Measurements from ENCODE around the gene KHDC4. TPM values are rescaled to one million over a fixed set of nuclear protein-coding genes. Genes with fewer than 3 reads are reported as not detected.

Gene KHDC4
- total and polyA plus RNA-seq, 2 experiments from 2014 or later: 47.1 to 57.7 TPM

- H3K4me1 ChIP-seq (ENCODE audit: insufficient read depth): no peaks in the 10 kb centered on the region
- no peaks in the 10 kb centered on the region for H3K9me3 Mint-ChIP-seq
- H3K36me3 Mint-ChIP-seq (ENCODE audit: low read depth): peaks cover 85% of the 10 kb centered on the region
- H3K9me2 ChIP-seq (ENCODE audit: insufficient read depth): no peaks in the 10 kb centered on the region
- H3K27ac ChIP-seq (ENCODE audit: low read depth): no peak overlapping the region
- DNase-seq (ENCODE audit: low spot score): no peak
- H3K27ac Mint-ChIP-seq: no peak overlapping the region
- H3K4me3 Mint-ChIP-seq: no peak overlapping the region
- no peak overlapping the region for H3K4me3 ChIP-seq
- no peak overlapping the region for H3K4me2 ChIP-seq
- no peak overlapping the region for H2AFZ ChIP-seq
- TF ChIP-seq STAT1 (IDR thresholded peaks at IDR 0.05; ENCODE audit: unreplicated experiment) (no peak), EZH2 (IDR thresholded peaks at IDR 0.05; ENCODE audit: low read depth, unreplicated experiment) (no peak), EZH2phosphoT487 (IDR thresholded peaks at IDR 0.05; ENCODE audit: unreplicated experiment) (no peak), ZNF114 (CRISPR knock-in tag; IDR thresholded peaks at IDR 0.05) (no peak), CREB1 (CRISPR knock-in tag; IDR thresholded peaks at IDR 0.05; ENCODE audit: low read depth) (no peak), CTCF (conservative IDR thresholded peaks at IDR 0.05; ENCODE audit: low read depth in 2 of 2) (no peak), JUNB (IDR thresholded peaks at IDR 0.05; ENCODE audit: unreplicated experiment) (no peak), ZNF331 (CRISPR knock-in tag; IDR thresholded peaks at IDR 0.05; ENCODE audit: low read depth) (no peak)
- TF ChIP-seq, protein P1, sequence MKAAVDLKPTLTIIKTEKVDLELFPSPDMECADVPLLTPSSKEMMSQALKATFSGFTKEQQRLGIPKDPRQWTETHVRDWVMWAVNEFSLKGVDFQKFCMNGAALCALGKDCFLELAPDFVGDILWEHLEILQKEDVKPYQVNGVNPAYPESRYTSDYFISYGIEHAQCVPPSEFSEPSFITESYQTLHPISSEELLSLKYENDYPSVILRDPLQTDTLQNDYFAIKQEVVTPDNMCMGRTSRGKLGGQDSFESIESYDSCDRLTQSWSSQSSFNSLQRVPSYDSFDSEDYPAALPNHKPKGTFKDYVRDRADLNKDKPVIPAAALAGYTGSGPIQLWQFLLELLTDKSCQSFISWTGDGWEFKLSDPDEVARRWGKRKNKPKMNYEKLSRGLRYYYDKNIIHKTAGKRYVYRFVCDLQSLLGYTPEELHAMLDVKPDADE (IDR thresholded peaks at IDR 0.05): no peak
- H3K27me3 Mint-ChIP-seq (ENCODE audit: insufficient read depth, low read depth, poor library complexity): peaks cover 4% of the 10 kb centered on the region
- no peaks in the 10 kb centered on the region for H3K27me3 ChIP-seq (ENCODE audit: insufficient read depth)
- peaks cover 10% of the 10 kb centered on the region; the same call in 1 of the 2 replicates for H3F3A ChIP-seq (replicated peaks; ENCODE audit: low read depth)
- no peaks in the 10 kb centered on the region for H3K4me1 Mint-ChIP-seq
- peaks cover 61% of the 10 kb centered on the region for H3K36me3 ChIP-seq (ENCODE audit: insufficient read depth)
- H4K20me1 ChIP-seq (replicated peaks; ENCODE audit: insufficient read depth): no peaks in the 10 kb centered on the region; the same call in none of the 2 replicates
- H3K79me2 ChIP-seq (replicated peaks; ENCODE audit: insufficient read depth): no peaks in the 10 kb centered on the region
- no peak for ATAC-seq
Observed at GRCh38 chr1:155954645-155955044, 20.4 kb upstream of the KHDC4 start.

DNA sequence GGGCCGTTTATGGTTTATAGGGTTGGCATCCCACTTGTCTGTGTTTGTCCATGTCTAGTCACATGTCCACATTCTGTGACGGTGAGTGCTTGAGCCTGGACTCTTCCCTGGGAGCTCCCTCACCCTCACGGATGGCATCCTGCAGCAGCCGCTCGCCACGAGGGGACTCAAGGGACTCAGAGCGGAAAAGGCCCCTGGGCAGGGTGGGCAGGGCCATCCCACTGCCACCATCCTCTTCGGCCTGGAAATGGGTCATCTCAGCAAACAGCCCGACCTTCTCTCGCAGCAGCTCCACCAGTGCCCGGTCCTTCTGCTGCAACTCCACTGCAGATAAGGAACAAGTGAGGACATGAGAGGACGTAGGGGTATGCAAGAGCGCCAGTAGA lies 18.3 kb upstream of the KHDC4 start:
- H3K36me3 ChIP-seq (ENCODE audit: insufficient read depth): peaks cover 58% of the 10 kb centered on the region

More for the DNA sequence above, 18.3 kb upstream of the KHDC4 start:
- Mint-ChIP-seq H3K27ac (no peak overlapping the region), H3K4me3 (no peak overlapping the region), H3K36me3 (ENCODE audit: low read depth) (peaks cover 84% of the 10 kb centered on the region), H3K4me1 (no peaks in the 10 kb centered on the region), H3K9me3 (no peaks in the 10 kb centered on the region), H3K27me3 (ENCODE audit: insufficient read depth, low read depth, poor library complexity) (peaks cover 4% of the 10 kb centered on the region)
- ATAC-seq (no peak), DNase-seq (ENCODE audit: low spot score) (no peak)
- peaks cover 5% of the 10 kb centered on the region; the same call in 1 of the 2 replicates for H3F3A ChIP-seq (replicated peaks; ENCODE audit: low read depth)
- peaks cover 3% of the 10 kb centered on the region for H4K20me1 ChIP-seq (replicated peaks; ENCODE audit: insufficient read depth)
- no peak for TF ChIP-seq STAT1 (IDR thresholded peaks at IDR 0.05; ENCODE audit: unreplicated experiment)
- H3K4me1 ChIP-seq (ENCODE audit: insufficient read depth): no peaks in the 10 kb centered on the region
- no peaks in the 10 kb centered on the region for H3K79me2 ChIP-seq (replicated peaks; ENCODE audit: insufficient read depth)
- H3K27ac ChIP-seq (ENCODE audit: low read depth): no peak overlapping the region
- H3K4me2 ChIP-seq: no peak overlapping the region
- H3K9me2 ChIP-seq (ENCODE audit: insufficient read depth): no peaks in the 10 kb centered on the region
- H3K27me3 ChIP-seq (ENCODE audit: insufficient read depth): no peaks in the 10 kb centered on the region
- H3K4me3 ChIP-seq: no peak overlapping the region
- H2AFZ ChIP-seq: no peak overlapping the region

Measured in GM23338 (cell line).